Stimulated activated naive CD8-positive, alpha-beta T cell treated with anti-CD3 and anti-CD28 coated beads, Interleukin-15, amount 100 ng/mL, for 72 hours (primary cell): Measurements from ENCODE around the gene MAPKAPK3.

ENCODE experiments used
- ATAC-seq: fragments of 150-1000 bp; cut with Tn5 transposase; 2 replicates; pipeline ENCODE4 v1.10.0; 2021; ENCODE audit warnings: mild to moderate bottlenecking, moderate library complexity
- DNase-seq, 2 donors: peaks; one replicate each; pipeline ENCODE4 v3.0.0; 2021 to 2022
- H3K27ac Mint-ChIP-seq, 2 donors: one replicate each; pipeline ENCODE4 v1.8.0; 2022; ENCODE audit warnings: mild to moderate bottlenecking in 2 of 2, mixed read lengths in 2 of 2, moderate library complexity in 2 of 2
- H3K27me3 Mint-ChIP-seq: one replicate; pipeline ENCODE4 v1.8.0; 2022; ENCODE audit warnings: mixed read lengths
- H3K4me1 Mint-ChIP-seq: one replicate; pipeline ENCODE4 v1.8.0; 2022; ENCODE audit warnings: mild to moderate bottlenecking, mixed read lengths
- H3K4me3 Mint-ChIP-seq, 2 donors: one replicate each; pipeline ENCODE4 v1.8.0; 2022; ENCODE audit warnings: mild to moderate bottlenecking in 2 of 2, mixed read lengths in 2 of 2, moderate library complexity in 1 of 2
- H3K9me3 Mint-ChIP-seq, 2 donors: one replicate each; pipeline ENCODE4 v1.8.0; 2022; ENCODE audit warnings: mixed read lengths in 2 of 2

The MAPKAPK3 gene

GRCh38 chr3:50582083-50582482, 34.9 kb upstream of the MAPKAPK3 start:
- Mint-ChIP-seq H3K4me3 (no peak overlapping the region), H3K4me1 (peaks cover 94% of the 10 kb centered on the region), H3K27me3 (no peaks in the 10 kb centered on the region), H3K27ac (peak overlapping the region in 1 of 2 donors; percentile 35), H3K9me3 (no peaks in the 10 kb centered on the region)
- DNase-seq (no peak), ATAC-seq (no peak)

DNA sequence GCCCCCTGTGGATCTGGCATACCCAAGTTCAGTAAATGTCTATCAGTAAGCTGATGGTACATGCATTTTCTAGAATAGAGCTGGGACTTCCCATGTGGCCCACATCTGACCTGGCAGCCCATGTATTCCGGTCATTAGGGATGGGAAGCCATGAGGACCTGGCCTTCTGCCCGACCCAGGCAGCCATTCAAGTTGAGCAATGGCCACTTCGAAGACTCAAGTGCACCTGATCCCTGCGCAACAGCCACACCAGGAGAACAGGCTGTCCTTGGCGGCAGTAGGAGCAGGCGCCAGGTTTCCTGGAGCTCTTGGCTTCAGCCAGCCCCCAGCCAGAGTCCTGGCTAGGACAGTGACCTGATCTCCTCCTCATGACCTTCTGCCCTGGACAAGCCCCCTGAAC, 33.1 kb upstream of the MAPKAPK3 start:
- peaks cover 97% of the 10 kb centered on the region for H3K4me1 Mint-ChIP-seq
- no peak overlapping the region for H3K4me3 Mint-ChIP-seq
- H3K9me3 Mint-ChIP-seq: no peaks in the 10 kb centered on the region
- H3K27me3 Mint-ChIP-seq: no peaks in the 10 kb centered on the region
- peak overlapping the region; percentile 21 to 86 for H3K27ac Mint-ChIP-seq
- DNase-seq (no peak), ATAC-seq (no peak)

DNA sequence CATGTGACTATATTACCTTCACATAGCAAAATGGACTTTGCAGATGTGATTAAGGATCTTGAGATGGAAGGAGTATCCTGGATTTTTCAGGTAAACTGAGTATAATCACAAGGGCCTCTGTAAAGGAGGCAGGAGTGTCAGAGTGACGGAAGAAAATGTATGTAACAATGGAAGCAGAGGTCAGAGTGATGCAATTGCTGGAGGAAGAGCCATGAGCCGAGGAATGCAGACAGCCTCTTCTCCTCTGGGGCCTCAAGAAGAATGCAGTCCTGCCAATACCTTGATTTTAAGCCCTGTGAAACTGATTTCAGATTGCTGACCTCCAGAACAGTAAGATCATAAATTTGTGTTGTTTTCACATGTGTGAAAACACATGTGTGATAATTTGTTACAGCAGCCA, 32.6 kb upstream of the MAPKAPK3 start:
- DNase-seq: no peak
- H3K4me1 Mint-ChIP-seq: peaks cover 97% of the 10 kb centered on the region
- peak overlapping the region in 1 of 2 donors; percentile 42 for H3K27ac Mint-ChIP-seq
- no peaks in the 10 kb centered on the region for H3K9me3 Mint-ChIP-seq
- no peaks in the 10 kb centered on the region for H3K27me3 Mint-ChIP-seq
- ATAC-seq: no peak
- H3K4me3 Mint-ChIP-seq: no peak overlapping the region

- DNase-seq: peak in 1 of 2 donors; percentile 69
- peak overlapping the region; percentile 53 to 54 for H3K4me3 Mint-ChIP-seq
- H3K27ac Mint-ChIP-seq: peak overlapping the region; percentile 77 to 86
- H3K4me1 Mint-ChIP-seq: peaks cover 97% of the 10 kb centered on the region
- peak; percentile 36 for ATAC-seq
- H3K27me3 Mint-ChIP-seq: no peaks in the 10 kb centered on the region
- H3K9me3 Mint-ChIP-seq: no peaks in the 10 kb centered on the region
These were observed 30.8 kb upstream of the MAPKAPK3 start for GRCh38 chr3:50585919-50586762.

DNA sequence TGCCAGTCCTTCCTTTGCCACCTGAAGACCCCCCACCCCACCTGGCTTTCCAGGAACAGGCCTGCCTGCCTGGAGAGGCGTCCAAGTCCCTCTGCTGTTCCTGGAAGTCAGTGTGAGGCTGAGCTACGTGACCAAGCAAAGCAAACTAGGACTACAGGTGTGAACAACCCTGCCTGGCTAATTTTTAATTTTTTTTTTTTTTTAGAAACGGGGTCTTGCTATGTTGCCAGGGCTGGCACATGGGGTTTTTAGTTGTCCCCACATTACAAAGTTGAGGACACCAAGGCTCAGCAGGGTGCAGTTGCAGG, 30.2 kb upstream of the MAPKAPK3 start:
- Mint-ChIP-seq H3K4me3 (peak overlapping the region; percentile 19 to 56), H3K27ac (peak overlapping the region; percentile 72 to 92)

GRCh38 chr3:50587373-50587772, 29.6 kb upstream of the MAPKAPK3 start:
- Mint-ChIP-seq H3K9me3 (no peaks in the 10 kb centered on the region), H3K27me3 (no peaks in the 10 kb centered on the region), H3K4me1 (peaks cover 98% of the 10 kb centered on the region), H3K27ac (peak overlapping the region; percentile 72 to 92), H3K4me3 (peak overlapping the region; percentile 53 to 56)
- no peak for DNase-seq
- ATAC-seq: no peak

More for the DNA sequence above, 30.2 kb upstream of the MAPKAPK3 start:
- ATAC-seq (no peak), DNase-seq (no peak)
- Mint-ChIP-seq H3K4me1 (peaks cover 98% of the 10 kb centered on the region), H3K9me3 (no peaks in the 10 kb centered on the region), H3K27me3 (no peaks in the 10 kb centered on the region)

DNA sequence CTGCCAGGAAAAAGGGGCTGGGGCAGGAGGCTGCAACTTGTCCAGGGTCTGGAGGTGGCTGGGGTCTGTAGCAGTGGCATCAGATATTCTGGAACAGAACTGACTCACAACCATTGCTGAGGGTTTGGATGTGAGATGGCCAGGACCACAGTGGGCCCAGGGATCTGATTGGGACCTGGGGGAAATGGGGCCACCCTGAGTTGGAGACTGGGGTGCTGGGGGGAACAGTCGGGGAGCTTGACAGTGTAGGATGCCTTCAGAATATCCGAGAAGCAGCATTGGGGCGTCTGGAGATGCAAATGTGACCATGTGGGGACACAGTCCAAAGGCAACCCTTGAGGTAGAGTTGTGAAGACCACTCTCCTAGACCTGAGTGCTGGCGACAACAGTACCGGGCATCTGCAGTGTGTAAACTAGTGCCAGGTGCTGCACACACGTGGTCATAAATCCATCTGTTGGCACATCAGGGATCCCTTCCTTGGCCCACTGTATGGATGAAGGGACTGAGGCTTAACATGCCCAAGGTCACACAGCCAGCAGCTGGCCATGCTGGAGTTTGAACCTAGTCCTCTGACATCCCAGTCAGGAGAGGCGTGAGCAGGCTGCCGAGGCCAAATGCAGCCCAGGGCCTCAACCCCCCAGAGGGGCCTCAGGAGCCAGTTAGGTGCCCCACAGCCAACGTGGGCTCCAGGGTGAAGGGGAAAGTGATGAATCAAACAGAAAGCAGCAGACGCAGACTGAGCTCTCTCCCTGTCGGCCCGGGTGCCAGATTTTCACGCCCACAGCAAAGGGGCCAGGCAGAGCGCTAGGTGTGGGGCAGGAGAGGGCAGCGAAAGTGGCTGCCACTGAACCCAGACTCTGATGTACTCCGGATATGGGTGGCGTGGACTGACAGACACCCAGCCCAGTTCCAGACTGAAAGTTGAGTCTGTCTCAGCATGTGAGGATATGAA, 28.9 kb upstream of the MAPKAPK3 start:
- peak overlapping the region; percentile 55 to 56 for H3K4me3 Mint-ChIP-seq
- ATAC-seq (peak; percentile 70), DNase-seq (peak; percentile 83 to 94)
- no peaks in the 10 kb centered on the region for H3K9me3 Mint-ChIP-seq
- peak overlapping the region; percentile 72 to 92 for H3K27ac Mint-ChIP-seq
- no peaks in the 10 kb centered on the region for H3K27me3 Mint-ChIP-seq
- H3K4me1 Mint-ChIP-seq: peaks cover 99% of the 10 kb centered on the region

- Mint-ChIP-seq H3K27me3 (no peaks in the 10 kb centered on the region), H3K4me1 (peaks cover 99% of the 10 kb centered on the region), H3K4me3 (peak overlapping the region; percentile 47 to 55), H3K27ac (peak overlapping the region; percentile 54 to 82), H3K9me3 (no peaks in the 10 kb centered on the region)
- no peak for DNase-seq
- no peak for ATAC-seq
These were observed 28.1 kb upstream of the MAPKAPK3 start for GRCh38 chr3:50588759-50589433.

GRCh38 chr3:50591196-50591741, 25.7 kb upstream of the MAPKAPK3 start:
- peak overlapping the region; percentile 98 for H3K27ac Mint-ChIP-seq
- peaks cover 99% of the 10 kb centered on the region for H3K4me1 Mint-ChIP-seq
- H3K27me3 Mint-ChIP-seq: no peaks in the 10 kb centered on the region
- H3K4me3 Mint-ChIP-seq: peak overlapping the region; percentile 85 to 86
- ATAC-seq (peak; percentile 24), DNase-seq (peak in 1 of 2 donors; percentile 52)
- H3K9me3 Mint-ChIP-seq: no peaks in the 10 kb centered on the region

- peaks cover 86% of the 10 kb centered on the region for H3K4me1 Mint-ChIP-seq
- DNase-seq: peak in 1 of 2 donors; percentile 26
- no peak for ATAC-seq
These were observed 24.4 kb upstream of the MAPKAPK3 start for GRCh38 chr3:50592568-50592967.

GRCh38 chr3:50594253-50594785, 22.6 kb upstream of the MAPKAPK3 start:
- no peak for DNase-seq
- Mint-ChIP-seq H3K9me3 (no peaks in the 10 kb centered on the region), H3K4me1 (peaks cover 81% of the 10 kb centered on the region), H3K27me3 (no peaks in the 10 kb centered on the region), H3K27ac (no peak overlapping the region), H3K4me3 (peak overlapping the region in 1 of 2 donors; percentile 13)
- ATAC-seq: no peak

More at GRCh38 chr3:50592568-50592967, 24.4 kb upstream of the MAPKAPK3 start:
- Mint-ChIP-seq H3K9me3 (no peaks in the 10 kb centered on the region), H3K27me3 (no peaks in the 10 kb centered on the region), H3K4me3 (peak overlapping the region; percentile 85 to 86), H3K27ac (peak overlapping the region; percentile 98)

DNA sequence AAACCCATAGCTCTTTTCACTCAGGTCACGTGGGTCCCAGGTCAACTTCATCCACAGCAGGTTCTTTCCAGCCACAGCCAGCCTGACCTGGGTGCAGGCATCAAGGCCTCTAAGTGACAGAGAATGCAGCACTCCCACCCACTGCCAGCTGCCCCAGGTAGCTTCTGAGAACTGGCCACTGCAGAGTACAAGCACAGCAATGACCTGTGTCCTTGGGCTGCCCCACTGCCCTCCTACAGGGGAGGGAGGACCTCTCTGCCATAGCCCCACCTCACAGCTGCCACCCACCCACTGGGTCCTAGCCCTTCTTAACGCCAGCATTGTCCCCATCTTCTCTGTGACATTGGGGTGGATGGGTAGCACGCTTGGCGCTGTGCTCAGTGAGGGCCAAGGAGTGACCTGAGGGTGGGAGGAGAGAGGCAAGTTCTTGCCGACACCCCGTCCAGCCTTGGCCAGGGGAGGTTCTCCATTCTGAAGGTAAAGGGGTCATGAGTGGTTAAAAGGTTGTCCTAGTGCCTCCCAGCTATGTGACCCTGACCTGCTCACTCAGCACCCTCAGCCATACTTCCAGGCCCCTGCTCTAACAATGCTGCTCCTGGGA, 17.7 kb upstream of the MAPKAPK3 start:
- Mint-ChIP-seq H3K9me3 (no peaks in the 10 kb centered on the region), H3K27ac (peak overlapping the region; percentile 94 to 99), H3K27me3 (no peaks in the 10 kb centered on the region), H3K4me3 (peak overlapping the region; percentile 89 to 99), H3K4me1 (peaks cover 82% of the 10 kb centered on the region)
- DNase-seq (no peak), ATAC-seq (no peak)

GRCh38 chr3:50599716-50600118, 17.2 kb upstream of the MAPKAPK3 start:
- peak overlapping the region; percentile 89 to 99 for H3K4me3 Mint-ChIP-seq
- H3K9me3 Mint-ChIP-seq: no peaks in the 10 kb centered on the region
- H3K4me1 Mint-ChIP-seq: peaks cover 82% of the 10 kb centered on the region

DNA sequence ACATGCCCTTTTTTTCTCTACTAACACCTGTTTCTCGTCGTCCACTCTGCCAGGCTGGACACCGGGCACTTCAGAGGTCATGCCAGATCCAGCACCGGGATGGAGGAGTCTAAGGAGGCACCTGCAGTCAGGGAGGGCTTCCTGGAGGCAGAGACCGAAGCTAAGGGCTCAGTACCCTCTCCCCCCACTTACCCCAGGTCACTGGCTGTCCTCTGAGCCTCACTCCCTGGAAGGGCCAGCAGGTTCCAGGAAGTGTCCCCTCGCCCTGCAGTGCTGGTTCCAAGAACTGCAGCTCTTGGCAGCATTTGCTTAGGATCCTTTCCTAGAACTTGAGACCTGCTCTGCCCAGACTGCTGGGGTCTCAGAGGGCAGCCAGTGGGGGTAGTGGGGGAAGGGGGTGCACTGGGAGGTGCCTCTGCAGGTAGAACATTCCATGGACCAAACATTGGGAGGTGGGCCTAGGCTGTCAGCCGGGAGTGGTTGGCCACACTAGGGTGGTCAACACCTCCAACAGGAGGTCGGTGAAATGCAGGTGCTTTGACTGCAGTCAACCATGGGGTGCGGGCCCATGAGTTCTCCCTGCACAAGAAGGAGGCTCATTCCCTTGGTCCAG, 16.7 kb upstream of the MAPKAPK3 start:
- Mint-ChIP-seq H3K4me1 (peaks cover 82% of the 10 kb centered on the region), H3K4me3 (peak overlapping the region; percentile 89 to 99)
- no peak for ATAC-seq

More at GRCh38 chr3:50599716-50600118, 17.2 kb upstream of the MAPKAPK3 start:
- peak overlapping the region; percentile 94 to 99 for H3K27ac Mint-ChIP-seq
- ATAC-seq: no peak
- no peak for DNase-seq
- H3K27me3 Mint-ChIP-seq: no peaks in the 10 kb centered on the region

More for the DNA sequence above, 16.7 kb upstream of the MAPKAPK3 start:
- no peaks in the 10 kb centered on the region for H3K27me3 Mint-ChIP-seq
- peak overlapping the region; percentile 99 for H3K27ac Mint-ChIP-seq
- DNase-seq: no peak
- H3K9me3 Mint-ChIP-seq: no peaks in the 10 kb centered on the region
